ENCODE measurements around the gene CDC42EP1. TPM values are rescaled to one million over a fixed set of nuclear protein-coding genes. Genes with fewer than 3 reads are reported as not detected.
A peak's percentile ranks its signal among the peaks of the same experiment; 100 is the strongest.

Gene CDC42EP1
- polyA plus RNA-seq, 1 donor from 2014 or later: 0.24 TPM

DNA sequence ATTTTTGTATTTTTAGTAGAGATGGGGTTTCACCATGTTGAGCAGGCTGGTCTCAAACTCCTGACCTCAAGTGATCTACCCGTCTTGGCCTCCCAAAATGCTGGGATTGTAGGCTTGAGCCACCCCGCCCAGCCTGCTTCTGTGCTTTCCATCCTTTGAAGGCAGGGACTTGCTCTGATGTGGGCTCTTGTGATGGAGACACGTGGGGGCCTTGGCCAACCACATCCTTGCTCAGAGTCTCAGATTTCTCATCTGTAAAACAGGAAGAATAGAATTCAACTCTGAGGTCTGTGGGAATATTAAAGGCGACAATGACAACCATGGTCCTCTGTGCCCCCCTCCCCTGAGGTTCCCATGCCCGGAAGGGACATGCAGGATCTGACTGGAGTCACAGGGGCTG, 44.6 kb downstream of the CDC42EP1 start:
- no peak overlapping the region for H3K4me2 ChIP-seq (ENCODE audit: low read length)
- H3K4me3 ChIP-seq (ENCODE audit: low read length): no peak overlapping the region
- no peak overlapping the region for H3K27ac ChIP-seq (ENCODE audit: low read length)
- no peak overlapping the region for H3K9ac ChIP-seq (ENCODE audit: low read length)
- H3K36me3 ChIP-seq (ENCODE audit: insufficient read depth, low read length): no peaks in the 10 kb centered on the region
- H3F3A ChIP-seq (ENCODE audit: insufficient read depth, low read length, poor library complexity, severe bottlenecking): no peaks in the 10 kb centered on the region
- no peaks in the 10 kb centered on the region for H3K9me2 ChIP-seq (ENCODE audit: insufficient read depth, low read length)
- peaks cover 8% of the 10 kb centered on the region for H3K79me2 ChIP-seq (replicated peaks; ENCODE audit: insufficient read depth, low read length)
- no peaks in the 10 kb centered on the region for H4K20me1 ChIP-seq (ENCODE audit: insufficient read depth)
- no peaks in the 10 kb centered on the region for H3K9me3 ChIP-seq (ENCODE audit: low read length)
- no peak overlapping the region for H2AFZ ChIP-seq (ENCODE audit: low read depth, low read length)
- TF ChIP-seq TAF1 (IDR thresholded peaks at IDR 0.05; ENCODE audit: low read depth): no peak
- no peak for TF ChIP-seq EP300 (conservative IDR thresholded peaks at IDR 0.05; ENCODE audit: poor library complexity, severe bottlenecking)
- TF ChIP-seq CTCF (IDR thresholded peaks at IDR 0.05; ENCODE audit: poor library complexity, severe bottlenecking): no peak
- TF ChIP-seq RAD21 (conservative IDR thresholded peaks at IDR 0.05): no peak
- TF ChIP-seq EZH2 (IDR thresholded peaks at IDR 0.05; ENCODE audit: borderline replicate concordance, insufficient read depth, low read length, poor library complexity, severe bottlenecking): no peak
- no peak for TF ChIP-seq SMC3 (conservative IDR thresholded peaks at IDR 0.05; ENCODE audit: poor library complexity)
- no peak for TF ChIP-seq POLR2AphosphoS5 (IDR thresholded peaks at IDR 0.05)
- TF ChIP-seq REST (IDR thresholded peaks at IDR 0.05; ENCODE audit: borderline replicate concordance): no peak
- TF ChIP-seq MXI1 (conservative IDR thresholded peaks at IDR 0.05; ENCODE audit: poor library complexity, severe bottlenecking): no peak
- H3K27me3 ChIP-seq (ENCODE audit: insufficient read depth, low read depth, low read length): no peaks in the 10 kb centered on the region

- no peaks in the 10 kb centered on the region for H3K9me3 ChIP-seq (ENCODE audit: low read length)
- H3F3A ChIP-seq (ENCODE audit: insufficient read depth, low read length, poor library complexity, severe bottlenecking): no peaks in the 10 kb centered on the region
- H3K27ac ChIP-seq (ENCODE audit: low read length): peak overlapping the region; percentile 97
- H4K20me1 ChIP-seq (ENCODE audit: insufficient read depth): no peaks in the 10 kb centered on the region
- no peak overlapping the region for H3K4me2 ChIP-seq (ENCODE audit: low read length)
- peak overlapping the region; percentile 41 for H2AFZ ChIP-seq (ENCODE audit: low read depth, low read length)
- H3K27me3 ChIP-seq (ENCODE audit: insufficient read depth, low read depth, low read length): no peaks in the 10 kb centered on the region
- TF ChIP-seq REST (IDR thresholded peaks at IDR 0.05; ENCODE audit: borderline replicate concordance): peak; percentile 26
- peak; percentile 97 for TF ChIP-seq CTCF (IDR thresholded peaks at IDR 0.05; ENCODE audit: poor library complexity, severe bottlenecking)
- TF ChIP-seq EP300 (conservative IDR thresholded peaks at IDR 0.05; ENCODE audit: poor library complexity, severe bottlenecking): peak; percentile 45
- peak; percentile 65 for TF ChIP-seq RAD21 (conservative IDR thresholded peaks at IDR 0.05)
- no peak for TF ChIP-seq TAF1 (IDR thresholded peaks at IDR 0.05; ENCODE audit: low read depth)
- TF ChIP-seq MXI1 (conservative IDR thresholded peaks at IDR 0.05; ENCODE audit: poor library complexity, severe bottlenecking): peak; percentile 37
- TF ChIP-seq POLR2AphosphoS5 (IDR thresholded peaks at IDR 0.05): peak; percentile 78
- peak; percentile 67 for TF ChIP-seq SMC3 (conservative IDR thresholded peaks at IDR 0.05; ENCODE audit: poor library complexity)
- TF ChIP-seq EZH2 (IDR thresholded peaks at IDR 0.05; ENCODE audit: borderline replicate concordance, insufficient read depth, low read length, poor library complexity, severe bottlenecking): no peak
- peak overlapping the region; percentile 98 for H3K4me3 ChIP-seq (ENCODE audit: low read length)
- H3K9ac ChIP-seq (ENCODE audit: low read length): peak overlapping the region; percentile 92
- H3K79me2 ChIP-seq (replicated peaks; ENCODE audit: insufficient read depth, low read length): peaks cover 10% of the 10 kb centered on the region
- H3K36me3 ChIP-seq (ENCODE audit: insufficient read depth, low read length): no peaks in the 10 kb centered on the region
- no peaks in the 10 kb centered on the region for H3K9me2 ChIP-seq (ENCODE audit: insufficient read depth, low read length)
These were observed 47.0 kb downstream of the CDC42EP1 start for GRCh38 chr22:37607010-37607934.
